Measurements from ENCODE around the gene ZNF211. TPM values are rescaled to one million over a fixed set of nuclear protein-coding genes. Genes with fewer than 3 reads are reported as not detected.

Gene ZNF211
- polyA plus RNA-seq, 1 donor (not counting 4 experiments of a cell fraction or from before 2014, with no cell fraction given) = 15.5 TPM

DNA sequence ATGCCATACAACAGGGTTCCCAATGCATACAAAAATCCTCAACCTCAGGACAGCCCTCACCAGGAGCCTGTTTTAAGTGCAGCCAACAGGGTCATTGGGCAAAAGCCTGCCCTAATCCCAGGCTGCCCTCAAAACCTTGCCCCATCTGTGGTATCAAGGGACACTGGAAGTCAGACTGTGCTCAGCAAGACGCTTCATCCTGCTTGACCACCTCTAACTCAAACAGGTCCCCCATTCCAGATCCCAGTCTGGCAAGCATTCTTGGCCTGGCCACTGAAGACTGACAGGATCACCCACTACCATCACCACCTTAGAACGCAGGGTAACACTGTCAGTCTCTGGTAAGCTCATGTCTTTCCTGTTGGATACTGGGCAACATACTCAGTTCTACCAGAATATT is 20.7 kb downstream of the ZNF211 start:
- Histone ChIP-seq H3K9me1 (ENCODE audit: control insufficient read depth, extremely low read depth, insufficient read depth, low read length) (no peaks in the 10 kb centered on the region), H3K27ac (ENCODE audit: control insufficient read depth, insufficient read depth, low read length) (no peak overlapping the region), H3K4me1 (ENCODE audit: control insufficient read depth, extremely low read depth, insufficient read depth, low read length) (peaks cover 21% of the 10 kb centered on the region), H3K9me3 (ENCODE audit: control insufficient read depth, low read depth, low read length) (no peaks in the 10 kb centered on the region), H3K79me2 (ENCODE audit: control insufficient read depth, insufficient read depth, low read length) (no peaks in the 10 kb centered on the region), H3K27me3 (ENCODE audit: control insufficient read depth, extremely low read depth, insufficient read depth, low read length) (no peaks in the 10 kb centered on the region), H3K4me3 (ENCODE audit: control insufficient read depth in 2 of 3, extremely low read depth in 1 of 3, insufficient read depth in 2 of 3, low read depth in 1 of 3, low read length in 3 of 3) (no peak overlapping the region), H3K4me2 (ENCODE audit: control insufficient read depth, extremely low read depth, insufficient read depth, low read depth, low read length) (no peak overlapping the region), H3K9ac (ENCODE audit: control insufficient read depth, extremely low read depth, insufficient read depth, low read length) (no peak overlapping the region), H4K20me1 (ENCODE audit: control insufficient read depth, extremely low read depth, insufficient read depth, low read length) (no peaks in the 10 kb centered on the region), H3K36me3 (ENCODE audit: control insufficient read depth in 2 of 2, extremely low read depth in 1 of 2, insufficient read depth in 2 of 2, low read length in 2 of 2) (no peaks in the 10 kb centered on the region), H2AFZ (ENCODE audit: control insufficient read depth, low read length) (no peak overlapping the region)
- TF ChIP-seq EZH2 (IDR thresholded peaks at IDR 0.05; ENCODE audit: low read length) (no peak), CTCF (optimal IDR thresholded peaks at IDR 0.05 in 1 of 3, IDR thresholded peaks at IDR 0.05 in 1 of 3, conservative IDR thresholded peaks at IDR 0.05 in 1 of 3; ENCODE audit: extremely low read depth in 1 of 3, insufficient read depth in 2 of 3, low read length in 3 of 3) (no peak)
- dilution Hi-C loops (cut with MboI; ENCODE audit: extremely low pct_ligation_motif_present, low sequenced_read_pairs) = no loop called here
- DNase-seq (ENCODE audit: low read depth, low spot score) (no peak), FAIRE-seq (no peak)

- Histone ChIP-seq H3K9me3 (ENCODE audit: control insufficient read depth, low read depth, low read length) (no peaks in the 10 kb centered on the region), H3K27me3 (ENCODE audit: control insufficient read depth, extremely low read depth, insufficient read depth, low read length) (no peaks in the 10 kb centered on the region), H3K9me1 (ENCODE audit: control insufficient read depth, extremely low read depth, insufficient read depth, low read length) (no peaks in the 10 kb centered on the region), H3K9ac (ENCODE audit: control insufficient read depth, extremely low read depth, insufficient read depth, low read length) (no peak overlapping the region), H3K4me3 (ENCODE audit: control insufficient read depth in 2 of 3, extremely low read depth in 1 of 3, insufficient read depth in 2 of 3, low read depth in 1 of 3, low read length in 3 of 3) (no peak overlapping the region), H3K36me3 (ENCODE audit: control insufficient read depth in 2 of 2, extremely low read depth in 1 of 2, insufficient read depth in 2 of 2, low read length in 2 of 2) (no peaks in the 10 kb centered on the region), H3K4me2 (ENCODE audit: control insufficient read depth, extremely low read depth, insufficient read depth, low read depth, low read length) (no peak overlapping the region), H3K79me2 (ENCODE audit: control insufficient read depth, insufficient read depth, low read length) (no peaks in the 10 kb centered on the region), H3K4me1 (ENCODE audit: control insufficient read depth, extremely low read depth, insufficient read depth, low read length) (peaks cover 21% of the 10 kb centered on the region), H4K20me1 (ENCODE audit: control insufficient read depth, extremely low read depth, insufficient read depth, low read length) (no peaks in the 10 kb centered on the region), H3K27ac (ENCODE audit: control insufficient read depth, insufficient read depth, low read length) (no peak overlapping the region), H2AFZ (ENCODE audit: control insufficient read depth, low read length) (no peak overlapping the region)
- dilution Hi-C loops (cut with MboI; ENCODE audit: extremely low pct_ligation_motif_present, low sequenced_read_pairs) = no loop called here
- no peak for TF ChIP-seq EZH2 (IDR thresholded peaks at IDR 0.05; ENCODE audit: low read length)
- TF ChIP-seq CTCF (optimal IDR thresholded peaks at IDR 0.05 in 1 of 3, IDR thresholded peaks at IDR 0.05 in 1 of 3, conservative IDR thresholded peaks at IDR 0.05 in 1 of 3; ENCODE audit: extremely low read depth in 1 of 3, insufficient read depth in 2 of 3, low read length in 3 of 3) = no peak
- DNase-seq (ENCODE audit: low read depth, low spot score) (no peak), FAIRE-seq (no peak)
These were observed 22.5 kb downstream of the ZNF211 start for GRCh38 chr19:57655443-57655842.
